Measurements from ENCODE around the gene FAM184B. TPM values are rescaled to one million over a fixed set of nuclear protein-coding genes. Genes with fewer than 3 reads are reported as not detected.
"Not testable (repeated sequence)": the region's sequence is repeated elsewhere in the genome, so short reads cannot be mapped to it uniquely, and the experiment has no call there.

Gene FAM184B
- polyA plus RNA-seq, 4 donors = 0.03 to 0.04 TPM; not detected in 2

DNA sequence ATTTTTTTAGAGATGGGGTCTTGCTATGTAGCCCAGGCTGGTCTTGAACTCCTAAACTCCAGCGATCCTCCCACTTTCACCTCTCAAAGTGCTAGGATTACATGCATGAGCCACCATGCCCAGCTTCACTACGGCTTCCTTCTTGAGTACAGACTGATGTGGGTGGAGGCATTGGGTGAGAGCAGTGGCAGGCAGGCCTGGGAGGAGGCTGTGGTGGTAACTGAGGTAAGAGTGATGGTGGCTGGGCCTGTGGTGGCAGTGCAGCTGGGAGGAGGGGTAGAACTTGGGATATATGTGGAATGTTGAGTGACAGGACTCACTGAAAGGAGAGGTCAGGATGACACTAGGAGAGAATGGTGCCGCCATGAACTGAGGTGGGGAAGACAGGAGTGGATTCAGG lies 86.1 kb downstream of the FAM184B start:
- Histone ChIP-seq H3K27ac (ENCODE audit: low read depth in 1 of 3, low read length in 2 of 3) (no peak overlapping the region), H3K4me1 (ENCODE audit: control insufficient read depth in 3 of 3, insufficient read depth in 2 of 3, low read depth in 1 of 3, low read length in 2 of 3) (no peaks in the 10 kb centered on the region), H3K27me3 (ENCODE audit: control insufficient read depth in 3 of 3, insufficient read depth in 3 of 3, low read length in 3 of 3) (no peaks in the 10 kb centered on the region), H3K4me3 (ENCODE audit: low read depth in 1 of 3, low read length in 3 of 3) (no peak overlapping the region), H3K9me3 (ENCODE audit: control insufficient read depth in 2 of 2, insufficient read depth in 1 of 2, low read depth in 1 of 2, low read length in 1 of 2) (no peaks in the 10 kb centered on the region), H3K36me3 (ENCODE audit: control insufficient read depth in 3 of 3, insufficient read depth in 2 of 3, low read depth in 1 of 3, low read length in 3 of 3) (no peaks in the 10 kb centered on the region)
- FAIRE-seq (no peak), DNase-seq (no peak)
- WGBS, 3 donors = 85 to 93% (median 87%) methylated on average over 3 of the region's 3 CpGs

DNA sequence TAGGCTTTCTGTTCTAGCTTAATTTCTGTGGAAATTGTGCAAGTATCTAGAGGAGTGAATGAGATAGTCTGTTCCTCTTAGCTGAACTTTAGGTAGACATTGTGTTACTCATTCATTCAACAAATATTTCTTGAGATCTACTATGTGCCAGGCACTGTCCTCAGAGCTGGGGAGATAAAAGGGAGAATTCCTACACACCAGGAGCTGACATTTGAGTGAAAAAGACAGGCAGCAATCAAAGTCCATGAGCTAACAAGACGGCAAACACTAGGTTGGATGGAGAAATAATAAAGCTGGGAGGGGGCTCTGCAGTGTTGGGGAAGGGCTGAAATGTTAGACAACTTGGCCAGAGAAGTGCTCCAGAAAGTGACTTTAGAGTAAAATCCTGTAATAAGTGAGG lies 86.9 kb downstream of the FAM184B start:
- DNase-seq (no peak), FAIRE-seq (no peak)
- 10 to 85% (median 45%) methylated on average over 1 of the region's 1 CpG for WGBS, 3 donors
- H3K27ac ChIP-seq (ENCODE audit: low read depth in 1 of 3, low read length in 2 of 3) = no peak overlapping the region
- no peaks in the 10 kb centered on the region for H3K27me3 ChIP-seq (ENCODE audit: control insufficient read depth in 3 of 3, insufficient read depth in 3 of 3, low read length in 3 of 3)
- no peak overlapping the region for H3K4me3 ChIP-seq (ENCODE audit: low read depth in 1 of 3, low read length in 3 of 3)
- H3K9me3 ChIP-seq (ENCODE audit: control insufficient read depth in 2 of 2, insufficient read depth in 1 of 2, low read depth in 1 of 2, low read length in 1 of 2) = no peaks in the 10 kb centered on the region
- no peaks in the 10 kb centered on the region for H3K4me1 ChIP-seq (ENCODE audit: control insufficient read depth in 3 of 3, insufficient read depth in 2 of 3, low read depth in 1 of 3, low read length in 2 of 3)
- no peaks in the 10 kb centered on the region for H3K36me3 ChIP-seq (ENCODE audit: control insufficient read depth in 3 of 3, insufficient read depth in 2 of 3, low read depth in 1 of 3, low read length in 3 of 3)

DNA sequence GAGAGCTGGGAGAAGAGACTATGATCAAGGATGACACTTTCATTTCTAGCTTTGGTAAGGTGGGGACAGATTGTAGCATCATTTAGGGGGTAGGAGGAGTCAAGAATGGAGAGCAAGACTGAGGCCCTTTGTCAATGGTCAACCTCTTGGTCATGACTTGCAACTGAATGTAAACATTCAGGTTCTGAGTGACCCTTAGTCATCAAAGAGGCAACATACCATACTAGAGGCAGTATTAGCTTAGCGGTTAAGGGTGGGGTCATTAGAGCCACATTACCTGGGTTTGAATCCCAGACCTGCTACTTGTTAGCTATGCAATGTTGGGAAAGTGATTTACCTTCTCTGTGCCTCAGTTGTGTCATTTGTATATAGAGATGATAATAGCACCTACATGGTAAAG lies 90.5 kb downstream of the FAM184B start:
- FAIRE-seq = no peak

DNA sequence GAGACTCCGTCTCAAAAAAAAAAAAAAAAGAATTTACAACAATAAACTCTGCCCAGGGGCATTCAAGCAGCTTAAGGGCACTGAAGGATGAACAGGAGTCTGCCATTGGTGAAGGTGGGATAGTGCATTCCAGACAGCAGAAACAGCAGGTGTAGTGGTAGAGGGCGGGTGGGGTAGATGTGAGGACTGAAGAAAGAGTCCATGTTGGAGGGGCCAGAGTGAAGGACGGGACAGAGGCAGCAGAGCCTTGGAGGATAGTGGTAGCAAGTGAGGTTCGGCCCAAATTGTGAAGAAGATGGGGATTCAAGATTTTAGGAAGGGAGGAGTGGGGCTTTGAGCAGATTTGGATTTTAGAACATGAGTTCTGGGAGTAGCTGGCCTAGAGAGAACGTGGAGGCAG lies 91.3 kb downstream of the FAM184B start:
- DNase-seq = no peak

More for the DNA sequence above, 90.5 kb downstream of the FAM184B start:
- Histone ChIP-seq H3K27me3 (ENCODE audit: control insufficient read depth in 3 of 3, insufficient read depth in 3 of 3, low read length in 3 of 3) (no peaks in the 10 kb centered on the region), H3K4me3 (ENCODE audit: low read depth in 1 of 3, low read length in 3 of 3) (no peak overlapping the region), H3K27ac (ENCODE audit: low read depth in 1 of 3, low read length in 2 of 3) (no peak overlapping the region), H3K36me3 (ENCODE audit: control insufficient read depth in 3 of 3, insufficient read depth in 2 of 3, low read depth in 1 of 3, low read length in 3 of 3) (no peaks in the 10 kb centered on the region), H3K9me3 (ENCODE audit: control insufficient read depth in 2 of 2, insufficient read depth in 1 of 2, low read depth in 1 of 2, low read length in 1 of 2) (no peaks in the 10 kb centered on the region), H3K4me1 (ENCODE audit: control insufficient read depth in 3 of 3, insufficient read depth in 2 of 3, low read depth in 1 of 3, low read length in 2 of 3) (no peaks in the 10 kb centered on the region)
- 88 to 90% (median 88%) methylated on average over 1 of the region's 1 CpG for WGBS, 3 donors
- no peak for DNase-seq

DNA sequence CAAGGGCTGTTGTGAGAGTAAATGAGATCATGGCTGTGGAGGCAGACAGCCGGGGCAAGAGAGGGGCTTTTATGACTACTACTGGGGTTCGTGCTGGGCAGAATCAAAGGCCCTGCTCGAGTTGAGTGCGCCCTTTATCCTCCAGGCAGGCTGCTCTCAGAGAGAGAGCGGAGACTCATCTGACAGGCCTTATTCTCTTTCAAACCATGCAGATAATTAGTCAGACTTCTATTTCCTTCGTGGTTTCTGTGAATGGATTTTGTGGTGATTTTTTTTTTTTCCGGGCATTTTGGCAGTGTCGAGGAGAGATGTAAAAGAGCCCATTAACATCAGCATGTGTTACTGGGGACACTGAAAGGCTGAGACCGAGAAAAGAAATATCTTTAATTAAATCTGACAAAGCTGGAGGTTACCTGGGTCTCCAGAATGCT lies 93.4 kb downstream of the FAM184B start:
- Histone ChIP-seq H3K9me3 (ENCODE audit: control insufficient read depth in 2 of 2, insufficient read depth in 1 of 2, low read depth in 1 of 2, low read length in 1 of 2) (no peaks in the 10 kb centered on the region), H3K4me3 (ENCODE audit: low read depth in 1 of 3, low read length in 3 of 3) (no peak overlapping the region)
- 62 to 78% (median 70%) methylated on average over 9 of the region's 9 CpGs for WGBS, 3 donors

More for the DNA sequence above, 91.3 kb downstream of the FAM184B start:
- Histone ChIP-seq H3K9me3 (ENCODE audit: control insufficient read depth in 2 of 2, insufficient read depth in 1 of 2, low read depth in 1 of 2, low read length in 1 of 2) (no peaks in the 10 kb centered on the region), H3K4me3 (ENCODE audit: low read depth in 1 of 3, low read length in 3 of 3) (no peak overlapping the region), H3K27me3 (ENCODE audit: control insufficient read depth in 3 of 3, insufficient read depth in 3 of 3, low read length in 3 of 3) (no peaks in the 10 kb centered on the region), H3K36me3 (ENCODE audit: control insufficient read depth in 3 of 3, insufficient read depth in 2 of 3, low read depth in 1 of 3, low read length in 3 of 3) (no peaks in the 10 kb centered on the region), H3K4me1 (ENCODE audit: control insufficient read depth in 3 of 3, insufficient read depth in 2 of 3, low read depth in 1 of 3, low read length in 2 of 3) (no peaks in the 10 kb centered on the region), H3K27ac (ENCODE audit: low read depth in 1 of 3, low read length in 2 of 3) (no peak overlapping the region)
- no peak for FAIRE-seq
- WGBS, 3 donors = 76 to 87% (median 85%) methylated on average over 5 of the region's 5 CpGs

DNA sequence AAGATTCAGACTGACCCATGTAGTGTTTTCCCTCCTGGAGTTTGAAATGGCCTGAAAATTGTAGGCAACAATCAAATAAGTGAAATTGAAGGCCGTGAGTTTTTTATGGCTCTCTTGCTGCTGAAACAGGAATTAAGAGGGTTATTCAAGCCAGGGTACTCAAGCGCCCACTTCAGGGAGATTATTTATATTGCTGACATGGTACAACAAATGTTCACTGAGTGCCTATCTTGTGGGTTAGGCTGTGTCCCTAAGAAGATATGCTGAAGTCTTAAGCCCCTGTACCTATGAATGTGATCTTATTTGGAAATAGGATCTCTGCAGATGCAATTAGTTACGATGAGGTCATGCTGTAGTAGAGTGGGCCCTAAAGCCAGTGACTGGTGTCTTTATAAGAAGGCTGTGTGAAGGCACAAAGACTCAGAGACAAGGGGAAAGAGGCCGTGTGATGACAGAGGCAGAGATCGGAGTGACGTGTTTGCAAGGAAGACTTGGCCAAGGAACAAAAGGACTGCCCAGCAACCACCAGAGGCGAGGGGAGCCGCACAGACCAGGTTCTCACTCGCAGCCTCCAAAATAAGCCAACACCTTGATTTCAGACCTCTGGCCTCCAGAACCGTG lies 94.1 kb downstream of the FAM184B start:
- H3K9me3 ChIP-seq (ENCODE audit: control insufficient read depth in 2 of 2, insufficient read depth in 1 of 2, low read depth in 1 of 2, low read length in 1 of 2) = no peaks in the 10 kb centered on the region
- H3K4me1 ChIP-seq (ENCODE audit: control insufficient read depth in 3 of 3, insufficient read depth in 2 of 3, low read depth in 1 of 3, low read length in 2 of 3) = no peaks in the 10 kb centered on the region
- FAIRE-seq (no peak), DNase-seq (no peak)
- no peaks in the 10 kb centered on the region for H3K27me3 ChIP-seq (ENCODE audit: control insufficient read depth in 3 of 3, insufficient read depth in 3 of 3, low read length in 3 of 3)
- 84 to 85% (median 84%) methylated on average over 10 of the region's 10 CpGs for WGBS, 3 donors
- no peaks in the 10 kb centered on the region for H3K36me3 ChIP-seq (ENCODE audit: control insufficient read depth in 3 of 3, insufficient read depth in 2 of 3, low read depth in 1 of 3, low read length in 3 of 3)
- no peak overlapping the region for H3K4me3 ChIP-seq (ENCODE audit: low read depth in 1 of 3, low read length in 3 of 3)
- no peak overlapping the region for H3K27ac ChIP-seq (ENCODE audit: low read depth in 1 of 3, low read length in 2 of 3)

More for the DNA sequence above, 93.4 kb downstream of the FAM184B start:
- Histone ChIP-seq H3K27ac (ENCODE audit: low read depth in 1 of 3, low read length in 2 of 3) (no peak overlapping the region), H3K36me3 (ENCODE audit: control insufficient read depth in 3 of 3, insufficient read depth in 2 of 3, low read depth in 1 of 3, low read length in 3 of 3) (no peaks in the 10 kb centered on the region), H3K4me1 (ENCODE audit: control insufficient read depth in 3 of 3, insufficient read depth in 2 of 3, low read depth in 1 of 3, low read length in 2 of 3) (no peaks in the 10 kb centered on the region), H3K27me3 (ENCODE audit: control insufficient read depth in 3 of 3, insufficient read depth in 3 of 3, low read length in 3 of 3) (no peaks in the 10 kb centered on the region)
- FAIRE-seq (no peak), DNase-seq (no peak)

DNA sequence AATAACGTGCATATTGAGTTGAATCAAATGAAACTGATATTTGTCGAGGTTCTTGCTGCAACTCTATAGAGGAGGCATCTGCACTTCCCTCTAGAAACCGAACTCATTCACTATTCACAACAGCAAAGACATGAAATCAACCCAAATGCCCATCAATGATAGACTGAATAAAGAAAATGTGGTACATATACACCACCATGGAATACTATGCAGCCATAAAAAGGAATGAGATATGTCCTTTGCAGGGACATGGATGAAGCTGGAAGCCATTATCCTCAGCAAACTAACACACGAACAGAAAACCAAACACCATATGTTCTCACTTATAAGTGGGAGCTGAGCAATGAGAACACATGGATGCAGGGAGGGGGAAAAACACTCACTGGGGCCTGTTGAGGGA lies 96.8 kb downstream of the FAM184B start:
- H3K27ac ChIP-seq (ENCODE audit: low read depth in 1 of 3, low read length in 2 of 3); H3K4me1 ChIP-seq (ENCODE audit: control insufficient read depth in 3 of 3, insufficient read depth in 2 of 3, low read depth in 1 of 3, low read length in 2 of 3); FAIRE-seq; H3K9me3 ChIP-seq (ENCODE audit: control insufficient read depth in 2 of 2, insufficient read depth in 1 of 2, low read depth in 1 of 2, low read length in 1 of 2); H3K27me3 ChIP-seq (ENCODE audit: control insufficient read depth in 3 of 3, insufficient read depth in 3 of 3, low read length in 3 of 3); H3K36me3 ChIP-seq (ENCODE audit: control insufficient read depth in 3 of 3, insufficient read depth in 2 of 3, low read depth in 1 of 3, low read length in 3 of 3); DNase-seq; H3K4me3 ChIP-seq (ENCODE audit: low read depth in 1 of 3, low read length in 3 of 3): not testable (repeated sequence)
- 79 to 83% (median 80%) methylated on average over 4 of the region's 4 CpGs for WGBS, 3 donors

DNA sequence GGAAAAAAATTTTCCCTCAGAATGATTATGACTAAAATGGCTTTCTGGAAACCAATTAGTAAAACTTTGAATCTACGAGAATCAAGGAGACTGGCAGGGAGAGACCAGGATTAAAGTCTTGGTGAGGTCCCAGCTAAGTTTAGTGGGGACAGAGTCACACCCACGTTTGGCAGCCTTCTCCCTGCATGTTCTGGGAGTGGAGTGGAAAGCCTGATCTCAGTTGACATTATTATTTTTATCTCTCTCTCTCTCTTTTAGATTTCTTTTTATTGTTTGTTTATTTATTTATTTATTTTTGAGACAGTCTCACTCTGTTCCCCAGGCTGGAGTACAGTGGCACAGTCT lies 99.2 kb downstream of the FAM184B start:
- H3K9me3 ChIP-seq (ENCODE audit: control insufficient read depth in 2 of 2, insufficient read depth in 1 of 2, low read depth in 1 of 2, low read length in 1 of 2) = no peaks in the 10 kb centered on the region
- H3K4me1 ChIP-seq (ENCODE audit: control insufficient read depth in 3 of 3, insufficient read depth in 2 of 3, low read depth in 1 of 3, low read length in 2 of 3) = no peaks in the 10 kb centered on the region
- 42 to 69% (median 46%) methylated on average over 2 of the region's 2 CpGs for WGBS, 3 donors
- H3K27ac ChIP-seq (ENCODE audit: low read depth in 1 of 3, low read length in 2 of 3) = no peak overlapping the region
- no peaks in the 10 kb centered on the region for H3K27me3 ChIP-seq (ENCODE audit: control insufficient read depth in 3 of 3, insufficient read depth in 3 of 3, low read length in 3 of 3)
- H3K4me3 ChIP-seq (ENCODE audit: low read depth in 1 of 3, low read length in 3 of 3) = no peak overlapping the region
- DNase-seq (no peak), FAIRE-seq (no peak)
- H3K36me3 ChIP-seq (ENCODE audit: control insufficient read depth in 3 of 3, insufficient read depth in 2 of 3, low read depth in 1 of 3, low read length in 3 of 3) = no peaks in the 10 kb centered on the region

All from small intestine (tissue), 7 donors.